Right lobe of liver (tissue), 4 donors: Measurements from ENCODE around the gene RIMBP2.

Experiments used
- POLR2A ChIP-seq: fragments of 450-650 bp; IDR thresholded peaks from one replicate; pipeline ENCODE4 v1.6.1; 2017; ENCODE audit warnings: antibody characterized with exemption, mild to moderate bottlenecking
- TF ChIP-seq, protein P1 (sequence below), 4 donors: fragments of 200-600 bp in 3 of 4; fragments of 450-650 bp in 1 of 4; IDR thresholded peaks; one replicate each; pipeline versions ENCODE4 v1.5.1 to v1.8.0; 2016 to 2022; ENCODE audit warnings: antibody characterized with exemption in 4 of 4, mild to moderate bottlenecking in 2 of 4
- donor health status: DM: no; HTN: no; CAD: no.
- donor health status: DM: no; HTN: no; CAD: no.
- donor health status: DM: no; HTN: yes; CAD: no.

- TF ChIP-seq, protein P1, sequence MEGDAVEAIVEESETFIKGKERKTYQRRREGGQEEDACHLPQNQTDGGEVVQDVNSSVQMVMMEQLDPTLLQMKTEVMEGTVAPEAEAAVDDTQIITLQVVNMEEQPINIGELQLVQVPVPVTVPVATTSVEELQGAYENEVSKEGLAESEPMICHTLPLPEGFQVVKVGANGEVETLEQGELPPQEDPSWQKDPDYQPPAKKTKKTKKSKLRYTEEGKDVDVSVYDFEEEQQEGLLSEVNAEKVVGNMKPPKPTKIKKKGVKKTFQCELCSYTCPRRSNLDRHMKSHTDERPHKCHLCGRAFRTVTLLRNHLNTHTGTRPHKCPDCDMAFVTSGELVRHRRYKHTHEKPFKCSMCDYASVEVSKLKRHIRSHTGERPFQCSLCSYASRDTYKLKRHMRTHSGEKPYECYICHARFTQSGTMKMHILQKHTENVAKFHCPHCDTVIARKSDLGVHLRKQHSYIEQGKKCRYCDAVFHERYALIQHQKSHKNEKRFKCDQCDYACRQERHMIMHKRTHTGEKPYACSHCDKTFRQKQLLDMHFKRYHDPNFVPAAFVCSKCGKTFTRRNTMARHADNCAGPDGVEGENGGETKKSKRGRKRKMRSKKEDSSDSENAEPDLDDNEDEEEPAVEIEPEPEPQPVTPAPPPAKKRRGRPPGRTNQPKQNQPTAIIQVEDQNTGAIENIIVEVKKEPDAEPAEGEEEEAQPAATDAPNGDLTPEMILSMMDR (IDR thresholded peaks at IDR 0.05) = no peak
- TF ChIP-seq POLR2A = no peak
Measured at GRCh38 chr12:130622803-130623202, 93.3 kb downstream of the RIMBP2 start.
